GM21737 (cell line): ENCODE data around the gene BICDL1.
"Not testable (repeated sequence)": the region's sequence is repeated elsewhere in the genome, so short reads cannot be mapped to it uniquely, and the experiment has no call there.

Experiments used
- ATAC-seq: cut with Tn5 transposase; IDR thresholded peaks from one replicate; pipeline ENCODE4 v1.9.1; 2021; ENCODE audit warnings: mild to moderate bottlenecking, moderate library complexity; ENCODE audit not compliant: unreplicated experiment

The BICDL1 gene

DNA sequence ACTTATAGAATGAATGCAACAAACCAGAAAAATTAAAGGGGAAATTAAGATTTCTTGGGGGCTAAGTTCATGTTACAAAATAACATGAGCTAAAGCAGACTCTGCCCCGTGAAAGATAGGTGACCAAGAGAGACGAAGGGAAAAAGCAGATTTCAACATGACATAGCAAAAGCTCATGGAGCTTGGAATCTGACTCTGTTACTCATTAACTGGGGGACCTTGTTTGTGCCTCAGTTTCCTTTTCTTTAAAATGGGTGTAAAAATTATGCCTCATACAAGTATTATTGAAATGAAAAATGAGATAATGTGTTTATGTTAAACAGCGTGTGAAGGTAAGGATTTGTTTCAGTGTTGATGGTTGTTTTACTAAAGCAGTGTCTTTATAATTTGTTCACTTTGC, 11.5 kb downstream of the BICDL1 start:
- ATAC-seq = no peak

DNA sequence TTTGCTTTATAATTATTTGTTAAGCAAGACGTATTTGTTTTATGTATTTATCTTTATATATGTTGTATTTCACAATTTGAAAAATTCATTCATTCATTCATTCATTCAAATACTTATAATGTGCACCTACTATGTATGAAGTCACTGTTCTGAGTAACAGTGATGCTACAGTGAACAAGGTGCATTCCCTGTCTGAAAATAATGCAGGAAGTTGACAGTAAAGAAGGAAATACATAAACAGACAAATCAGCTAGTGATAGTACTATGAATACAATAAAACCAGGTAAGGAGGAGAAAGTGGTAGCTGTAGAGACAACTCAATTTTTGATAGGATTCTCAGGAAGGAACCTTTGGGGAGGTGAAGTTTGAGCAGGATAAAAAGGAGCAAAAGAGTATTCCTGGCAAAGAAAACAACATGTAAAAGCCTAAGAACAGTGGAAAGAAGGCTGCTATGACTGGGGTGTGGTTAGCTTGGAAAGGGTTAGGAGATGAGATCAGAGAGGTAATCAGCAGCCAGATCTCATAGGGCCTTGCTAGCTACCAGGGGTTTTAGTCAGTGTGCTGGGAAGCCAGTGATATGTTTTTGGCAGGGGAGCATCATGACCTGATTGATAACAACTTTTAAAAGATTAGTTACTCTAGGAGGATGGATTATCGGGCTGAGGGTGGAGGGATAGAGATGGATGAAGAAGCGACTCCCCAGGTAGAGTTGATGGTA, 17.4 kb downstream of the BICDL1 start:
- no peak for ATAC-seq

DNA sequence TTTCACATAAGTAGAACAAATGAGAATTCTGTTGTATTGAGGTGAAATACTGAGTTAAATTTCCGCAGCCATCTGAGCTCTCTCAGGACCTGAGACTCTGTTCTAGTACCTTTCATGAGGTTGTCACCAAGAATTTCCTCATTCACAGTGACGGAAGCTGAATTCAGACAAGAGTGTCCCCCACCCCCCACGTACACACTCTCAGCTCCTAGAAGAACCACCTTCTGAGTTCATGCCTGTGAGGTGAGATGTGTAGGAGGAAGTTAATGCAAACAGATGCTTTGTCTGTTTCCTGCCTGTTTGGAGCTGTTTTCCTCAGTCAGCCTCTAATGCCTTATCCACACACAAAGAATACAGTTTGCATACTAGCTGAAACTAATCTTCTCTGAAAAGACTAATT, 18.2 kb downstream of the BICDL1 start:
- no peak for ATAC-seq

DNA sequence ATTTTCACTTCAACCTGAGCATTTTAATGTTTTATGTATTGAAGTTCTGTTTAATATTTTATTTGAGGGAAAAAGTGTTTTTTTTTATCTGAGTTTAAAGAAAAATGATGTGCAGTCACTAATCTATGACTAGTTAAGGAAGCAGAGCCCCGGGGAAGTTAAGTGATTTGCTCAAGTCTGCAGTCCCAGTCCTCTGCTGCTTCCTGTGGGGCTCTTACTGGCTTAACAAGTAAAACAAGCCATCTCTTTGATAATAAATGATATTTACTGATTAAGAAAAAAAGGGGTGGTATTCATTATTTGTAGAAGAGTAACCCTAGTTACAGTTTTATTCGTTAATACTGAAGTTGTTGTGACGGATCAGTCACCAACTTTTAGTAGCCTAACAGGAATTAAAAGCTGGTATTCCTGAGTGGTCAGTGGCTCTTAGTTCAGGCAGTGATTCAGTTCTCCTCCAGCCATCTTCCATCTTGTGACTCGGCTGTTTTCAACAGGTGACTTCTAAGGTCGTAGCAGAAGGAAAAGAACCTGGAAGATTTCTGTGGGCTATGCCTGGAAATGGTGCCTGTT, 21.7 kb downstream of the BICDL1 start:
- ATAC-seq = no peak

DNA sequence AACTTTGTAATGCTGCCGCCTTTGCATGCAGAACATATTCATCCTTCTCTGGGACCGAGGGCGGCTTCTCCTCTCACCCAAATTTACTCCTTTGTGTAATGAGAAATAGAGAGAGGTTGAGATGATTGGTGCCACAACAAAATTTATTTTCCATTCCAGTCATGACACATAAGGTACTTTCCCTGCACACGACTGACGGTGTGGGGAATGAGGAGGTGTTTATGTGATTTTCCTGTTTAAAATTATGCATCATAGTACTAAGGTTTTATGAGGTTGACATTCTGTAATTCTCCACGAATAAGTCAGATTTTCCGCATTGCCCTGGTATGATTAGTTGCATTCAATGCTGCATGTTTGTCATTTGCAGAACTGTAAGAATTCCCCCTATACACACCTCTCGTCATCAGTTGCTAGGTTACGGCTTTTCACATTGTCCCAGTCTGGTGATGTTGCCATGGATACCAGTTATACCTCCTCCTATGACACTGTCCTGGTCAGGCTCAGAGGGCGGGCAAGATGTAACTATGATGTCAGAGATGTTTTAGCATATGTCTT, 23.1 kb downstream of the BICDL1 start:
- ATAC-seq = peak; percentile 77

DNA sequence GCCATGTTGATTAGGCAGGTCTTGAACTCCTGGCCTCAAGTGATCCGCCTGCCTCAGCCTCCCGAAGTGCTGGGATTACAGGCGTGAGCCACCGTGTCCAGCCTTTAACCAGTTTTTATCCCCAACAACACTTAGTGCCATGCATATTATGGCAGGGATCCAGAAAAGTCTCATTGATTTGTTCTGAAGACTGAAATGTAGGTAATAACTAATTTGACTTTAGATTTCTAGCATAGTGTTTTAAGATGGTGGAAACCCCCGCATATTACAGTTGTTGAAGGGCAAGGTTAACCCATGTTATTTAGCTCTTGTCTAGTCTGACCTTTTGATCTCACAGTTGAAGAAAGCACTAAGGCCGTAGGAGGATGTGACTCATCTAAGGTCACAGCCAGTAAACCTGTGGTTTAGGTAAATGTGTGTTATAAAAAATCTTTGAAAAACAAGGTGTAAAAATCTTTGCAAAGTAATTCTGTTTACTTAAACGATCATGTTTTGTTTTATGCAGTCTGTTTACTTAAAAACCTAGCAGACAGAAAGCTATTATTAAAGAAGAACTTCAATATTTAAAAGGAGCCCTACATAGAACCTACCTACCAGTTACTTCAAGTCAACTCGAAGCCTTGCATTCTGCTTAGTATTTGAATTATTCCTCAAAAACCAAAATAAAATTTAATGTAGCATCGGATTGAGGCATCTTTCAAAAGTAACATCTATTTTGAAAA, 24.8 kb downstream of the BICDL1 start:
- no peak for ATAC-seq

DNA sequence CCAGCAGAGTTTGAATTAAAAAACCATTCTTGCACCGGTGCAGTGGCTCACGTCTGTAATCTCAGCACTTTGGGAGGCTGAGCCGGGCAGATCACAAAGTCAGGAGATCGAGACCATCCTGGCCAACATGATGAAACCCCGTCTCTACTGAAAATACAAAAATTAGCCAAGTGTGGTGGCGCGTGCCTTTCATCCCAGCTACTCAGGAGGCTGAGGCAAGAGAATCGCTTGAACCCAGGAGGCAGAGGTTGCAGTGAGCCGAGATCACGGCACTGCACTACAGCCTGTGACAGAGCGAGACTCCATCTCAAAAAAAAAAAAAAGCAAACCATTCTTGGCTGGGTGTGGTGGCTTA, 25.3 kb downstream of the BICDL1 start:
- ATAC-seq = not testable (repeated sequence)

DNA sequence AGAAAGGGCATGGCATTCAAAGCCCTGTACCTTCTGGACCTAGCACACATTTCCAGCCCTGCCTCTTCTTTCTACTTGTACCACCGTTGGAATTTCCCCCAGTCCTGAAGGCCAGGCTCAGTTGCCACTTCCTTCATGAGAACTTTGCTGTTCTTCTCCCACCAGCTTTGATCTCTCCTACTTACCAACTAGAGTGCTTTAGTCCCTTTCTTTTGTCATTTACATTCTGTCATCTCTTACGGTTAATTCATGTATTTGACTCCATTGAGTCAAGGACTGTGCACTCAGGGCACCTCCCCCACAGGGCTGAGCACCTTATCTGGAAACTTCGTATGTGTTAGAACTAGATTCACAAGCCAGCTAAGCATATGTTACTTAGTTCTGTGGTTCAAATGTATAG, 26.3 kb downstream of the BICDL1 start:
- no peak for ATAC-seq

DNA sequence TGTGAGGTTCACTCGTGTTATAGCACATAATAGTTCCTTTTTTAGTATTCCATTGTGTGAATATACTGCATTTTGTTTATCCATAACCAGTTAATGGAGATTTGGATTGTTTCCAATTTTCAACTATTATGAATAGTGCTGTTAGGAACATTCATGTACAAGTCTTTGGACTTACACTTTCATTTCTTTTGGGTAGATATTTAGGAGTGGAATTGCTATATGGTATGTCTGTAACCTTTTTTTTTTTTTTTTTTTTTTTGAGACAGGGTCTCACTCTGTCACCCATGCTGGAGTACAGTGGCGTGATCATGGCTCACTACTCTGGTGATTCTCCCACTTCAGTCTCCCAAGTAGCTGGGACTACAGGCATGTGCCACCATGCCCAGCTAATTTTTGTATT, 27.2 kb downstream of the BICDL1 start:
- not testable (repeated sequence) for ATAC-seq

DNA sequence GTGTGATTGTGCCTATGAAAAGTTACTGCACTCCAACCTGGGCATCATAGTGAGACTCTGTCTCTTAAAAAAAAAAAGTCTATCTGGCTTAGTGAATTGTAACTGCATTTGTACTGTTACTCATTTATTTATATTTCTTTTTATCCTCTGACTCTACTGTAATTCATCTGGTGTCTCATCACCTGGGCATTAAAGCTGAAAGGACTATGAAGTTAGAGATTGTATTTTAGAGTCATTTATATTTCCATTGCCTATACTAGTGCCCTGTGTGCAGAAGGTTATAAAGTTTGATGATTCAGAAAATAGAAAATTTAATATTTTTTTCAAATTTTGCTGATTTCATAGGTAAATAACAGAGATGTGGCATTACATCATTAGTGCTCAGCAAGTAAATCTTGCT, 30.2 kb downstream of the BICDL1 start:
- ATAC-seq = no peak

DNA sequence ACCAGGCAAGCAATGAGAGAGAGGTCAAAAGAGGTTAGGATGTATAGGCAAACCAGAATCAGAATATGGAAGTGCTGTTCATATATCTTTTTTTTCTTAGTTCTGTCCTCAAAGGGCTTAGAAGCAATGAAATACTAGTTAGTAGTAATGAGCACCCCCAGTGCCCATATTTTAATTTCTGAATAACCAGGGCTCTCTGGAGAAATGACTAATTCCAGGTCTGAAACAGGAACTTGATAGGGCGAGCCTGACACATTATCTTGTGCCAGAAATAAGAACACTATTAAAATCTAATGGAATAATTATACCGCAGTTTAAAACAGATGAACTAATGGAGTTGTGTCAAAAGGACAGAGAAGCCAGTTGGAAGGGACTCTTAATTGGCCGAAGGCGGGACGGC, 30.9 kb downstream of the BICDL1 start:
- no peak for ATAC-seq

DNA sequence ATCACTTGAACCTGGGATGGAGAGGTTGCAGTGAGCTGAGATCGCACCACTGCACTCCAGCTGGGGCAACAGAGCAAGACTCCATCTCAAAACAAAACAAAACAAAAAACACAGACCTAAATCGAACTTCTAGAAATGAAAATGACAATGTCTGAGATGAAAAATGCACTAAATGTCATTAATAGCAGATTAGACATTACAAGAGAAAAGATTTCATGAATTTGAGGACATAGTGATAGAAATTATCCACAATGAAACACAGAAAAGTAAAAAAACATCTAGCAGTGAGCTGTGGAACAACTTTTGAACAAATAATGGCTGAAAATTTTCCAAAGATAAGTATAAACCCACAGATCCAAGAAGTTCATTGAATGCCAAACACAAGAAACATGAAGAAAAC, 35.2 kb downstream of the BICDL1 start:
- no peak for ATAC-seq

DNA sequence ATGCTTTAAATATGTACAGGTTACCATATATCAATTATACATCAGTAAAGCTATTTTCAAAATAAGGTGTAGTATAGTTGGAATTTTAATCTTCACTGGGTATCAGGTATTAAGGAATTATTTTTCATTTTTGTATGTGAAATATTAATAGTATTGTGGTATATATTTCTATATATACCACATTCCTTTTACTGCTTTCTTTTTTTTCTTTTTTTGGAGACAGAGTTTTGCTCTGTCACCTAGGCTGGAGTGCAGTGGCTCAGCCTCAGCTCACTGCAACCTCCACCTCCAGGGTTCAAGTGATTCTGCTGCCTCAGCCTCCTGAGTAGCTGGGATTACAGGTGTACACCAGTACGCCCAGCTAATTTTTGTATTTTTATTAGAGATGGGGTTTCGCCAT, 36.6 kb downstream of the BICDL1 start:
- no peak for ATAC-seq

DNA sequence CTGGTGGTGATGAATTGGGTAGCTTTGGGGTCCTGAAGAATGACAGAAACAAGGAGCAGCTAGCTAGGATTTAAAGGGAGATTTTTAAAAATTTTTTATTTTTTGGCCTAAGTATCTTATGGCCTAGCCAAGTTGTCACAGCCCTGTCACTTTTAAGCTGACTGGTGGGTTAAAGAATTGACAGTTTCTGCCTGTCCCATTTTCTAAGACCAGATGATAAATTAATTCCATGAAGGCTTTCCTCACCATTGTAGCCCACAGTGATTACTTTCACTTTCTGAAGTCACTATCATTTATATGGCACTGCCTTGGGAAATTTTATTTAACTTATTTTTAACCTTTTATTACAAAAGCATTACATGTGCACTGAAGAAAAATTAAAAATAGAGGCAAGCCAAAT, 43.2 kb downstream of the BICDL1 start:
- ATAC-seq = no peak

DNA sequence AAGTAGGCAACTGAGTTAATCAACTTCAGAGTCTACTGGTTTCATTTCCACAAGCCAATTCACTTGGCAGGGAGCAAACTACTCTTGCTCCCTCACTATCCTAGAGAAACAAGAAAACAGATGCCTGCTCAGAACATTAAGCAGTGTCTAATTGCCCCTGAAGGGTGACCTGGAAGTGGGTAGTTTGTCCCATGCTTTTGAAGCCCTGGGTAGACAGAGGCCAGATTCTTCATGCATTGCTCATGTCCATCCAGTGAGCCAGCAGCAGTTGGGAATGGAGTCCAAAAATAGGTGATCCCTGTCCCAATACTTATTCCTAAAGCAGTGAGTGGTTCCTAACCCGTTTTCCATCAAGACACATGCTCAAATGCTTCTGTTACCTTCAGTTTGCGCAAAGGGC, 48.8 kb downstream of the BICDL1 start:
- no peak for ATAC-seq

DNA sequence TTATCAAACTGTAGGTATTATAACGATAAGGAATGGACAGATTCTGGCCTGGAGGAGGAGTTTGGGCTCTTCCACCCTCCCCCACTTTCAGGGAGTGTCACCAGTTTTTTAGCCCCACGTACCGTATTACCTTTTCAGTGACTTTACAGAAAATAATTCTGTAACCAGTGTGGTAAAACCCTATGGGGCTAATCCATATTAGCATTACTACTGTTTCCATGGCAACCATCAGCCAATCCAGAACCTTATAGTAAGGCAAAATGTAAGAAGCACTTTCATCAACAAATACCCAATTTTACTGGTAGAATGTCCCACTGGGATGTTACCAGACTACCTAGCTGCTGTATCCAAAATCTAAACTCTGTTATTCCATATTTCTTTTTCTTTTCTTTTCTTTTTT, 50.7 kb downstream of the BICDL1 start:
- ATAC-seq = no peak

DNA sequence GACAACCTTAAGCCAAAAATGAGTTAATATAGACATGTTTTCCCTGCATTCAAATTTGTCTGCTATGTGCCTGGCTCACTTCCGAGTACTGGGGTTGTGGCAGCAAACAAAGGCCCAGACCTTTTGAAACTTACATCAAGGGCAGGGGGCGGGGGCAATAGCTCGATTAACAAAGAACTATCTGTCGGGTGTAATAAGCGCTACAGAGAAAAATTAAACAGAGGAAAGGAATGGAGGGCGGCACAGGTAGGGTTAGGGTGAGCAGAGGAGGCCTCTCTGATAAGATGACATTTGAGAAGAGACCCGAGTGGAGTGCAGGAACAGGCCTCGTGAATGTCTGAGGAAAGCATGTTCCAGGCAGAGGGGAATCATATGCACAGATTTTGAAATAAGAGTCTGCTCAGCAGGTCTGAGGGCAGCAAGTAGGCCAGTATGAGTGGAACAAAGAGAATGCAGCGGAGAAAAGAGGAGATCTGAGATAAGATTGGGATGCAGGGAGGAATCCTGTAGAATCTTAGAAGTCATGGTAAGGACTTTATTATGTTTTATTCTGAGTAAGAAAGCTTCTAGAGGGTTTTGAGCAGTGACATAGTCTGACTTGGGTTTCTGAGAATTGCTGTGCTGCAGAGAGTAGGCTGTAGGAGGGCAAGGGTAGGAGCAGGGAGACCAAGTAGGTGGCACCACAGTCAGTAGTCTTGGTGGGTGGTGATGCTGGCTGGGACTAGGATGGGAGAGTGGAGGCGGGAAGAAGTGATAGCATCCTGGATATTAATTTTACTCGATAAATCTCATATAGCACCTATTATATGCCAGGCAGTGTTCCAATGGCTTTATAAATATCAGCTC, 52.6 kb downstream of the BICDL1 start:
- no peak for ATAC-seq

DNA sequence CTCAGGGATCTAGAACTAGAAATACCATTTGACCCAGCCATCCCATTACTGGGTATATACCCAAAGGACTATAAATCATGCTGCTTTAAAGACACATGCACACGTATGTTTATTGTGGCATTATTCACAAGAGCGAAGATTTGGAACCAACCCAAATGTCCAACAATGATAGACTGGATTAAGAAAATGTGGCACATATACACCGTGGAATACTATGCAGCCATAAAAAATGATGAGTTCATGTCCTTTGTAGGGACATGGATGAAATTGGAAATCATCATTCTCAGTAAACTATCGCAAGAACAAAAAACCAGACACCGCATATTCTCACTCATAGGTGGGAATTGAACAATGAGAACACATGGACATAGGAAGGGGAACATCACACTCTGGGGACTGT, 56.3 kb downstream of the BICDL1 start:
- ATAC-seq = not testable (repeated sequence)

DNA sequence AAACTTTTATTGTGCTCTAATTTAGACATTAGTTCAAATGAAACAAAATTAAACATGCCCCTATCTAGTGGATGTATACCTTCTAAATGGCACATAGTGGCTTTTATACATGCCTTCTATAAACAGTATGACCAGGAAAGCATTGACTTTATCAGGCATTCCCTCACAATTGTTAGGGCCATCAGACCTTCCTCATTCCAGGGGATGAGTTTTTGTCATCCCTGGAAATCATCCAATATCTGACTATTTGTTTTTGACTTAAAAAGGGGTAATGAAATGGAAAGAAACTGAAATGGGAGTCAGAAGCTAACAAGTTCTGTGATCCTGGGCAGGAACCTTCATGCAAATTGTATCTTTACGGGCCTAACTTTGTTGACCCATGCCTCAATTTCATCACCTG, 58.0 kb downstream of the BICDL1 start:
- no peak for ATAC-seq

DNA sequence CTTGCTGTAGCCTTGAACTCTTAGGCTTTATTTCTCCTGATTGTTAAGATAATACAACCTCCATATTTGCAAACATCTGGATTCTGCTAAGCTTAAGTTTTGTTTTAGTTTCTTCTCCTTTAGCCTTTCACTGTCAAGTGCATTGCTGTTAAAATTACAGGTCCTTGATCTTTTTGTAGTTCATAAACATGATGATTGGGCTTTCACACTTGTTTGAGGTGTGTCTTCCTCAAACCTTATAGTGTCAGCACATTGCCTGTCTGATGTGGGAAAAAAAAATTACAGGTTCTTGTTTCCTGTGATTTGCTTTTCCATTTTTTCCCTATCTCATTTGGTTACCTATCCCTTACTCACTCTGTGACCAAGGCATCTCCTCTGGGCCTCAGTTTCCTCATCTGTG, 59.2 kb downstream of the BICDL1 start:
- ATAC-seq = no peak

DNA sequence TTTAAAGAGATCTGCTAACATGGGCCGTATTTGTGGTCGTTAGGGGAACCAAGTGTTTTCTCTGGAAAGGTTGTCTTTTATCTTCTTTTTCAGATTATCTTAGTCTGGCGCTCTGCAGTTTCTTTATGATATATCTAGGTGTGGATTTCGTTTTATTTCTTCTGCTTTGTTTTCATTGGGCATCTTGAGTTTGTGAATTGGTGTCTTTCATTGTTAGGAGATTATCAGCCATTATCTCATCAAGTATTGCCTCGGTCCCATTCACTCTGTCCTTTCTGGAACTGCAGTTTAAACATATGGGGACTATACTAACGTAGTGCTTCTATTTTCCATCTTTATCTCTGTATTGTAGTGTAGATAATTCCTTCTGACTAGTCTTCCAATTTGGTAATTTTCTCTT, 60.4 kb downstream of the BICDL1 start:
- ATAC-seq = no peak
